Ovary (tissue), 9 donors: ENCODE measurements around the gene OSBPL9. TPM values are rescaled to one million over a fixed set of nuclear protein-coding genes. Genes with fewer than 3 reads are reported as not detected.

Source experiments
- DNase-seq, 5 donors: peaks; one replicate each; pipeline ENCODE4 v3.0.0-alpha.2; 2019 to 2020
- H3K27ac ChIP-seq, 2 donors: fragments of 200-600 bp; one replicate each; pipeline versions ENCODE4 v1.5.1 to v1.8.0; 2019 to 2022
- H3K27me3 ChIP-seq: fragments of 200-600 bp; one replicate; pipeline ENCODE4 v1.8.0; 2022
- H3K36me3 ChIP-seq: fragments of 200-600 bp; sonication (generic); one replicate; pipeline ENCODE4 v1.5.1; 2019
- H3K4me1 ChIP-seq: one replicate; pipeline ENCODE4 v1.8.1; 2013; ENCODE audit warnings: mild to moderate bottlenecking, moderate library complexity; ENCODE audit not compliant: insufficient read depth
- H3K4me3 ChIP-seq: fragments of 200-600 bp; sonication (generic); one replicate; pipeline ENCODE4 v1.5.1; 2017
- H3K9me3 ChIP-seq, 2 donors: fragments of 200-600 bp in 1 of 2; sonication (generic) in 1 of 2; one replicate each; pipeline versions ENCODE4 v1.5.1 to v1.8.1; 2013 to 2019; ENCODE audit warnings: mild to moderate bottlenecking in 1 of 2, moderate library complexity in 1 of 2
- CTCF ChIP-seq, 3 donors: fragments of 450-650 bp in 2 of 3; fragments of 200-600 bp in 1 of 3; IDR thresholded peaks; one replicate each; pipeline versions ENCODE4 v1.5.1 to v1.8.0; 2016 to 2022; ENCODE audit warnings: antibody characterized with exemption in 3 of 3, mild to moderate bottlenecking in 1 of 3
- EP300 ChIP-seq: sonication (generic); formaldehyde crosslinking; IDR thresholded peaks from one replicate; pipeline ENCODE4 v1.6.1; 2017; ENCODE audit warnings: antibody characterized with exemption
- POLR2A ChIP-seq: fragments of 450-650 bp; IDR thresholded peaks from one replicate; pipeline ENCODE4 v1.6.1; 2017; ENCODE audit warnings: antibody characterized with exemption, mild to moderate bottlenecking, moderate library complexity
- WGBS, 3 donors: extraction: QIAGEN DNeasy Blood & Tissue Kit in 1 of 3; methylation state at CpG; one replicate each; pipeline versions ENCODE4 v1.1.5 to v1.1.7; 2013 to 2017; 5-methylcytosine and 5-hydroxymethylcytosine counted together
- intact Hi-C, 4 donors: fragments of 100-400 bp; cut with DNase I; formaldehyde crosslinking; loops; one replicate each; pipeline versions ENCODE4 v1.11.0 to v1.15.1; 2022 to 2023
- polyA plus RNA-seq, 2 donors: library from polyadenylated mRNA; stranded (reverse); fragments of 200-250 nt in 1 of 2; fragments of 350-450 nt in 1 of 2; fragmentation: Illumina TruSeq in 1 of 2; extraction: RNeasy Lipid Tissue Mini Kit (QIAGEN cat#74804) in 1 of 2; gene quantifications; one replicate each; pipeline ENCODE4 v1.2.3, GENCODE V29; 2013 to 2014
- total RNA-seq, 7 donors: library from RNA; depleted of rRNA in 2 of 7; stranded (reverse); fragments of >200 nt in 2 of 7; fragmentation: NEBNext Ultra II Directional in 3 of 7; extraction: Animal tissue kit (Norgen Biotek cat#: 25700) in 3 of 7; gene quantifications; one replicate each; pipeline versions ENCODE4 v1.1.0 to v1.2.4, GENCODE V29; 2016 to 2023
- donor health status: DM: no; HTN: no; CAD: no; lungs with moderate emphysema.
- donor health status: DM: no; HTN: no; CAD: no.
- donor health status: Bipolar disorder and iron deficiency.
- donor health status: DM: yes; HTN: yes; CAD: no.
- donor health status: DM: no; HTN: no; CAD: no.
- donor health status: DM: yes; HTN: yes; CAD: no.

The OSBPL9 gene
- total and polyA plus RNA-seq, 9 donors = 53.1 to 92.4 (median 72.6) TPM

- Histone ChIP-seq H3K4me3 (no peak overlapping the region), H3K27ac (no peak overlapping the region), H3K36me3 (no peaks in the 10 kb centered on the region), H3K27me3 (no peaks in the 10 kb centered on the region), H3K4me1 (no peaks in the 10 kb centered on the region), H3K9me3 (no peaks in the 10 kb centered on the region)
- WGBS, 3 donors = 96 to 97% (median 96%) methylated on average over 11 of the region's 11 CpGs
- DNase-seq = no peak
- intact Hi-C loops = no loop called here
- TF ChIP-seq POLR2A (no peak), CTCF (IDR thresholded peaks at IDR 0.05) (no peak), EP300 (no peak)
Observed at GRCh38 chr1:51752073-51752948, 135.4 kb downstream of the OSBPL9 start.

GRCh38 chr1:51753969-51754368 is 137.1 kb downstream of the OSBPL9 start:
- Histone ChIP-seq H3K27me3 (no peaks in the 10 kb centered on the region), H3K9me3 (no peaks in the 10 kb centered on the region), H3K36me3 (no peaks in the 10 kb centered on the region), H3K4me1 (no peaks in the 10 kb centered on the region), H3K27ac (no peak overlapping the region), H3K4me3 (no peak overlapping the region)
- TF ChIP-seq CTCF (IDR thresholded peaks at IDR 0.05) (no peak), EP300 (no peak), POLR2A (no peak)
- no peak for DNase-seq
- intact Hi-C loops = no loop called here

GRCh38 chr1:51754666-51755065 is 137.8 kb downstream of the OSBPL9 start:
- H3K27ac ChIP-seq = no peak overlapping the region
- TF ChIP-seq EP300 = no peak
- no peak for TF ChIP-seq CTCF (IDR thresholded peaks at IDR 0.05)
- TF ChIP-seq POLR2A = no peak
- no peaks in the 10 kb centered on the region for H3K36me3 ChIP-seq
- no peak overlapping the region for H3K4me3 ChIP-seq
- H3K27me3 ChIP-seq = no peaks in the 10 kb centered on the region
- no peaks in the 10 kb centered on the region for H3K9me3 ChIP-seq
- intact Hi-C loops = no loop called here
- DNase-seq = no peak
- no peaks in the 10 kb centered on the region for H3K4me1 ChIP-seq
- 95 to 98% (median 97%) methylated on average over 3 of the region's 3 CpGs for WGBS, 3 donors

- DNase-seq = no peak
- intact Hi-C loops = no loop called here
- no peaks in the 10 kb centered on the region for H3K9me3 ChIP-seq
- no peaks in the 10 kb centered on the region for H3K36me3 ChIP-seq
- TF ChIP-seq POLR2A = no peak
- no peak for TF ChIP-seq EP300
- TF ChIP-seq CTCF (IDR thresholded peaks at IDR 0.05) = no peak
- no peaks in the 10 kb centered on the region for H3K4me1 ChIP-seq
- no peak overlapping the region for H3K4me3 ChIP-seq
- WGBS, 3 donors = 95 to 99% (median 97%) methylated on average over 7 of the region's 7 CpGs
- no peaks in the 10 kb centered on the region for H3K27me3 ChIP-seq
- H3K27ac ChIP-seq = no peak overlapping the region
Observed at GRCh38 chr1:51755437-51755836, 138.5 kb downstream of the OSBPL9 start.
